OCI-LY1 (cell line): Measurements from ENCODE around the gene MAP4K3.

Source experiments
- H2AFZ ChIP-seq: fragments of 200-600 bp; sonication (generic), shearing (Covaris generic); 2 replicates; pipeline ENCODE4 v1.6.0; 2014; ENCODE audit warnings: antibody characterized with exemption, mild to moderate bottlenecking, low read length
- H3F3A ChIP-seq: fragments of 200-600 bp; sonication (generic), shearing (Covaris generic); 2 replicates; pipeline ENCODE4 v1.6.0; 2014; ENCODE audit warnings: mild to moderate bottlenecking, antibody characterized with exemption, low read length, moderate library complexity; ENCODE audit not compliant: insufficient read depth
- H3K27ac ChIP-seq: fragments of 200-600 bp; sonication (generic); 2 replicates; pipeline ENCODE4 v1.5.1; 2014; ENCODE audit warnings: low read length, mixed run types, mild to moderate bottlenecking, low read depth; ENCODE audit not compliant: poor library complexity, severe bottlenecking
- H3K27me3 ChIP-seq: fragments of 200-600 bp; sonication (generic); 2 replicates; pipeline ENCODE4 v1.6.0; 2014; ENCODE audit warnings: antibody characterized with exemption, mild to moderate bottlenecking, low read length, moderate library complexity; ENCODE audit not compliant: insufficient read depth
- H3K36me3 ChIP-seq: fragments of 200-600 bp; sonication (generic); 2 replicates; pipeline ENCODE4 v1.6.1; 2014; ENCODE audit warnings: mild to moderate bottlenecking, antibody characterized with exemption, low read length, moderate library complexity, mixed read lengths; ENCODE audit not compliant: insufficient read depth
- H3K4me1 ChIP-seq: fragments of 200-600 bp; sonication (generic); 2 replicates; pipeline ENCODE4 v1.5.1; 2014; ENCODE audit warnings: mild to moderate bottlenecking, low read length, moderate library complexity; ENCODE audit not compliant: insufficient read depth, severe bottlenecking
- H3K4me2 ChIP-seq: fragments of 200-600 bp; sonication (generic), shearing (Covaris generic); 2 replicates; pipeline ENCODE4 v1.6.1; 2014; ENCODE audit warnings: low read length
- H3K4me3 ChIP-seq: fragments of 200-600 bp; sonication (generic); 2 replicates; pipeline ENCODE4 v1.5.1; 2014; ENCODE audit warnings: low read length, low read depth, mild to moderate bottlenecking, mixed read lengths; ENCODE audit not compliant: poor library complexity, severe bottlenecking
- H3K79me2 ChIP-seq: fragments of 200-600 bp; shearing (Covaris generic); 2 replicates; pipeline ENCODE4 v1.6.1; 2016; ENCODE audit warnings: mixed run types, low read length, mixed read lengths; ENCODE audit not compliant: insufficient read depth
- H3K9ac ChIP-seq: fragments of 200-600 bp; sonication (generic), shearing (Covaris generic); 2 replicates; pipeline ENCODE4 v1.6.1; 2014; ENCODE audit warnings: mild to moderate bottlenecking, low read length, mixed read lengths
- H3K9me2 ChIP-seq: fragments of 200-600 bp; sonication (generic), shearing (Covaris generic); 2 replicates; pipeline ENCODE4 v1.6.1; 2014; ENCODE audit warnings: low read depth, mild to moderate bottlenecking, low read length, mixed read lengths
- H3K9me3 ChIP-seq: fragments of 200-600 bp; shearing (Covaris generic); 2 replicates; pipeline ENCODE4 v1.6.1; 2014; ENCODE audit warnings: low read length, mixed read lengths
- H4K20me1 ChIP-seq: fragments of 200-600 bp; sonication (generic), shearing (Covaris generic); 2 replicates; pipeline ENCODE4 v1.6.0; 2016; ENCODE audit warnings: mild to moderate bottlenecking, low read length; ENCODE audit not compliant: insufficient read depth
- CTCF ChIP-seq: fragments of 200-600 bp; sonication (generic), shearing (Covaris generic); IDR thresholded peaks from 2 replicates; pipeline ENCODE4 v1.5.1; 2017; ENCODE audit warnings: mild to moderate bottlenecking, antibody characterized with exemption, low read length, moderate library complexity, mixed read lengths
- EZH2 ChIP-seq: fragments of 200-600 bp; sonication (generic), shearing (Covaris generic); IDR thresholded peaks from 2 replicates; pipeline ENCODE4 v1.8.0; 2017; ENCODE audit warnings: borderline replicate concordance, mixed run types, mild to moderate bottlenecking, antibody characterized with exemption, low read length, moderate library complexity, mixed read lengths

Gene MAP4K3

DNA sequence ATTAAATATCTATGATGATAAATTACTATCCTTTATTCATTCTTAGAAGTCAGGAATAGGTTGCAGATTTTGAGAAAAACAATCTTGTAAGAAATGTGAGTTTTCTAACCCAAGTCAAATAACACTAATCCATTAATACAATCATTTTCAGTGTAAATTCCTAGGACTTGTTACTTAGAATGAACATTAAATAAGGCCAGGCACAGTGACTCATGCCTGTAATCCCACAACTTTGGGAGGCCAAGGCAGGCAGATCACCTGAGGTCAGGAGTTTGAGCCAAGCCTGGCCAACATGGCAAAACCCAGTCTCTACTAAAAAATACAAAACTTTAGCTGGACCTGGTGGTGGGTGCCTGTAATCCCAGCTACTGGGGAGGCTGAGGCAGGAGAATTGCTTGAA, 147.5 kb downstream of the MAP4K3 start:
- no peak overlapping the region for H3K27ac ChIP-seq
- H3K9ac ChIP-seq, result no peak overlapping the region
- H3K4me2 ChIP-seq, result no peak overlapping the region
- peaks cover 26% of the 10 kb centered on the region for H3K36me3 ChIP-seq
- H3K27me3 ChIP-seq, result no peaks in the 10 kb centered on the region
- H3F3A ChIP-seq, result no peaks in the 10 kb centered on the region
- no peak for TF ChIP-seq EZH2
- no peak for TF ChIP-seq CTCF
- no peak overlapping the region for H2AFZ ChIP-seq
- H4K20me1 ChIP-seq, result no peaks in the 10 kb centered on the region
- H3K4me3 ChIP-seq, result no peak overlapping the region
- no peaks in the 10 kb centered on the region for H3K9me3 ChIP-seq
- peaks cover 12% of the 10 kb centered on the region for H3K4me1 ChIP-seq
- no peaks in the 10 kb centered on the region for H3K9me2 ChIP-seq
- no peaks in the 10 kb centered on the region for H3K79me2 ChIP-seq

DNA sequence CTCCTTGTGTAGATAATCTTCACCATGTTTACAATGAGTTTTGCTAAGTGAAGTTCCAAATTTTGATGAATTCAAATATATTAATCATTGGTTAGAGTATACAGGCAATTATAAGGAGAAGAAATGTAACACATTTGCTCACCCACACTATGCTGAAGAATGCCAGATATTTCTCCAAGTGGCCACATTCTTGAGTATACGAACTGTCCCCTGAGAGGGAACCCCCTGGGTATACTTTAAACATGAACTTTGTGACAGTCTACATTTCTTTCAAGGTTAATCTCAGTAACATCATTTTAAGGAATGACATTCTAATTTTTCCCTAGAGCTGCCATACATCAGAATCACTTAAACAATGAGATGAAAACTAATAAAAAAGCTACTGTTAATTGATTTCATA, 153.5 kb downstream of the MAP4K3 start:
- Histone ChIP-seq H3F3A (no peaks in the 10 kb centered on the region), H3K27ac (no peak overlapping the region), H4K20me1 (no peaks in the 10 kb centered on the region), H3K79me2 (no peaks in the 10 kb centered on the region), H3K36me3 (peaks cover 20% of the 10 kb centered on the region; the same call in 1 of the 2 replicates), H3K4me2 (no peak overlapping the region), H3K4me3 (no peak overlapping the region), H2AFZ (no peak overlapping the region), H3K9me2 (no peaks in the 10 kb centered on the region), H3K4me1 (peaks cover 17% of the 10 kb centered on the region), H3K27me3 (no peaks in the 10 kb centered on the region), H3K9me3 (no peaks in the 10 kb centered on the region), H3K9ac (no peak overlapping the region)
- TF ChIP-seq EZH2 (no peak), CTCF (no peak)

GRCh38 chr2:39281391-39281790, 155.7 kb downstream of the MAP4K3 start:
- no peak overlapping the region for H3K27ac ChIP-seq
- no peaks in the 10 kb centered on the region for H3K27me3 ChIP-seq
- H4K20me1 ChIP-seq, result no peaks in the 10 kb centered on the region
- H3K36me3 ChIP-seq, result peaks cover 23% of the 10 kb centered on the region
- peaks cover 5% of the 10 kb centered on the region for H3K4me1 ChIP-seq
- H3K9me3 ChIP-seq, result no peaks in the 10 kb centered on the region
- no peak for TF ChIP-seq CTCF
- no peak overlapping the region for H3K4me2 ChIP-seq
- no peak overlapping the region for H3K9ac ChIP-seq
- no peaks in the 10 kb centered on the region for H3F3A ChIP-seq
- no peak overlapping the region for H2AFZ ChIP-seq
- no peak overlapping the region for H3K4me3 ChIP-seq
- H3K9me2 ChIP-seq, result no peaks in the 10 kb centered on the region
- H3K79me2 ChIP-seq, result no peaks in the 10 kb centered on the region
